K562 (cell line): ENCODE results near the gene PIP5K1B. TPM values are rescaled to one million over a fixed set of nuclear protein-coding genes. Genes with fewer than 3 reads are reported as not detected.

Experiments used
- ATAC-seq: fragments of 200-7000 bp; cut with Tn5 transposase; 3 replicates; pipeline ENCODE4 v1.9.1; 2020; ENCODE audit warnings: moderate library complexity
- BruUV-seq: library from RNA; stranded (reverse); fragments of 400-500 nt; replicated peaks from 2 replicates; lab custom pipeline; 2021; lab: Mats Ljungman, UMichigan
- CTCF ChIA-PET: fragments of 300-600 bp; formaldehyde crosslinking; extraction: SDS; loops from one replicate; lab custom pipeline; 2021; ENCODE audit warnings: low intra/inter-chr PET ratio; lab: Yijun Ruan, JAX
- POLR2A ChIA-PET: fragments of 300-600, 350-650 bp; sonication (Branson Sonifier 250); formaldehyde crosslinking; extraction: SDS; loops from one replicate; lab custom pipeline; 2021; ENCODE audit warnings: antibody characterized with exemption, inconsistent platforms; lab: Yijun Ruan, JAX
- DNase-seq, 4 experiments: peaks; one replicate each; pipeline versions ENCODE4 v3.0.0 to v3.0.0-alpha.2; 2011 to 2018; ENCODE audit warnings: low spot score in 3 of 4, mixed read lengths in 3 of 4; ENCODE audit errors: extremely low read depth in 1 of 4
- FAIRE-seq: peaks from 2 replicates; lab custom pipeline; 2011; peaks lifted over from hg19 to GRCh38; lab: Jason Lieb, UNC
- H2AFZ ChIP-seq: 2 replicates; pipeline ENCODE4 v1.6.0; 2011; ENCODE audit warnings: low read depth, low read length, control low read depth, inconsistent platforms
- H3K27ac ChIP-seq: fragments of 200-600 bp; 3 replicates; pipeline ENCODE4 v1.8.0; 2011; ENCODE audit warnings: low read depth, mild to moderate bottlenecking, control low read depth, inconsistent platforms, low read length, moderate library complexity, mixed read lengths; ENCODE audit errors: extremely low read depth
- H3K27me3 ChIP-seq, 2 experiments: fragments of 300-600 bp in 1 of 2; 2 replicates in 1 of 2; 3 replicates in 1 of 2; pipeline versions ENCODE4 v1.6.0 to v1.8.0; 2011; ENCODE audit warnings: inconsistent platforms in 2 of 2, low read length in 2 of 2, mild to moderate bottlenecking in 1 of 2, mixed read lengths in 1 of 2, moderate library complexity in 1 of 2; ENCODE audit not compliant: control insufficient read depth in 2 of 2, insufficient read depth in 2 of 2
- H3K36me3 ChIP-seq: fragments of 300-600 bp; 3 replicates; pipeline ENCODE4 v1.8.0; 2011; ENCODE audit warnings: mild to moderate bottlenecking, low read length, inconsistent platforms; ENCODE audit not compliant: control insufficient read depth, insufficient read depth
- H3K4me1 ChIP-seq, 2 experiments: fragments of 200-600 bp in 1 of 2; replicated peaks in 1 of 2; 2 replicates in 1 of 2; 3 replicates in 1 of 2; pipeline versions ENCODE4 v1.5.1 to v1.8.0; 2011; ENCODE audit warnings: inconsistent platforms in 2 of 2, low read length in 2 of 2, mild to moderate bottlenecking in 1 of 2, mixed read lengths in 1 of 2, moderate library complexity in 1 of 2; ENCODE audit not compliant: control insufficient read depth in 2 of 2, insufficient read depth in 2 of 2
- H3K4me2 ChIP-seq: 2 replicates; pipeline ENCODE4 v1.6.1; 2011; ENCODE audit warnings: low read length, control low read depth, inconsistent platforms, mixed read lengths; ENCODE audit not compliant: insufficient read depth
- H3K4me3 ChIP-seq: fragments of 200-600 bp; sonication (generic), shearing (Covaris generic); 2 replicates; pipeline ENCODE4 v1.5.1; 2016; ENCODE audit warnings: control low read depth, inconsistent platforms
- H3K79me2 ChIP-seq: fragments of 200-600 bp; 3 replicates; pipeline ENCODE4 v1.8.0; 2011; ENCODE audit warnings: low read length, inconsistent platforms; ENCODE audit not compliant: control insufficient read depth, insufficient read depth
- H3K9ac ChIP-seq, 2 experiments: 2 replicates each; pipeline versions ENCODE4 v1.6.0 to v1.6.1; 2011; ENCODE audit warnings: low read depth in 2 of 2, low read length in 2 of 2, control low read depth in 1 of 2, inconsistent platforms in 1 of 2, mild to moderate bottlenecking in 1 of 2, mixed read lengths in 1 of 2; ENCODE audit not compliant: insufficient read depth in 1 of 2
- H3K9me1 ChIP-seq: one replicate; pipeline ENCODE4 v1.6.0; 2011; ENCODE audit warnings: inconsistent platforms, mild to moderate bottlenecking, low read length, moderate library complexity; ENCODE audit not compliant: control insufficient read depth, insufficient read depth
- H3K9me3 ChIP-seq: replicated peaks from 2 replicates; pipeline ENCODE4 v1.5.1; 2011; ENCODE audit warnings: low read depth, low read length, inconsistent platforms; ENCODE audit not compliant: control insufficient read depth, insufficient read depth
- H4K20me1 ChIP-seq: replicated peaks from 2 replicates; pipeline ENCODE4 v1.6.1; 2011; ENCODE audit warnings: low read length, inconsistent platforms, mixed read lengths; ENCODE audit not compliant: control insufficient read depth, insufficient read depth
- ARID1B ChIP-seq: fragments of 450-650 bp; IDR thresholded peaks from 2 replicates; pipeline ENCODE4 v1.6.1; 2016; ENCODE audit warnings: antibody characterized with exemption, mild to moderate bottlenecking, inconsistent platforms
- CBFA2T2 ChIP-seq: fragments of 450-650 bp; conservative IDR thresholded peaks from 2 replicates; pipeline ENCODE4 v1.6.1; 2017; ENCODE audit warnings: mild to moderate bottlenecking
- CBFA2T3 ChIP-seq: fragments of 450-650 bp; IDR thresholded peaks from 2 replicates; pipeline ENCODE4 v1.6.1; 2017
- DPF2 ChIP-seq: fragments of 450-650 bp; IDR thresholded peaks from 2 replicates; pipeline ENCODE4 v1.6.1; 2016
- FOXA3 ChIP-seq, 2 experiments: fragments of 450-650 bp in 1 of 2; sonication (generic) in 1 of 2; formaldehyde crosslinking; IDR thresholded peaks in 1 of 2; conservative IDR thresholded peaks in 1 of 2; 2 replicates each; pipeline versions ENCODE4 v1.4.0 to v1.8.0; 2020 to 2022; ENCODE audit warnings: mild to moderate bottlenecking in 2 of 2, missing genetic modification reagents in 1 of 2
- FOXM1 ChIP-seq, 2 experiments: fragments of 450-650 bp in 1 of 2; sonication (generic) in 1 of 2; formaldehyde crosslinking in 1 of 2; IDR thresholded peaks; 2 replicates each; pipeline versions ENCODE4 v1.6.1 to v1.9.0; 2017 to 2022; ENCODE audit warnings: low read depth in 2 of 2, mild to moderate bottlenecking in 2 of 2, missing genetic modification reagents in 1 of 2, moderate library complexity in 1 of 2
- JUND ChIP-seq, 2 experiments: IDR thresholded peaks; 2 replicates in 1 of 2; 3 replicates in 1 of 2; pipeline ENCODE4 v1.6.1; 2011; ENCODE audit warnings: borderline replicate concordance in 2 of 2, low read depth in 2 of 2, low read length in 2 of 2, improper control_type of control experiment in 1 of 2, missing biosample characterization in 1 of 2, missing genetic modification characterization in 1 of 2, missing genetic modification reagents in 1 of 2
- KAT7 ChIP-seq: sonication (generic); formaldehyde crosslinking; IDR thresholded peaks from 2 replicates; pipeline ENCODE4 v1.8.0; 2022; ENCODE audit warnings: missing genetic modification reagents, mild to moderate bottlenecking, borderline replicate concordance
- MTA3 ChIP-seq: fragments of 450-650 bp; formaldehyde crosslinking; IDR thresholded peaks from 2 replicates; pipeline ENCODE4 v1.6.1; 2017; ENCODE audit warnings: mild to moderate bottlenecking, borderline replicate concordance
- NCOR1 ChIP-seq: fragments of 450-650 bp; IDR thresholded peaks from 2 replicates; pipeline ENCODE4 v1.6.1; 2016; ENCODE audit warnings: mild to moderate bottlenecking, moderate library complexity
- RHOXF2B ChIP-seq: fragments of 250-450 bp; sonication (Bioruptor Pico); conservative IDR thresholded peaks from 2 replicates; pipeline ENCODE4 v1.5.1; 2021
- SIX5 ChIP-seq, 2 experiments: IDR thresholded peaks; 2 replicates each; pipeline ENCODE4 v1.6.1; 2011; ENCODE audit warnings: low read length in 2 of 2, borderline replicate concordance in 1 of 2, low read depth in 1 of 2, mild to moderate bottlenecking in 1 of 2, moderate library complexity in 1 of 2; ENCODE audit not compliant: insufficient read depth in 1 of 2
- SMARCA4 ChIP-seq: fragments of 450-650 bp; IDR thresholded peaks from 2 replicates; pipeline ENCODE4 v1.6.1; 2016
- SOX6 ChIP-seq: fragments of 450-650 bp; IDR thresholded peaks from 2 replicates; pipeline ENCODE4 v1.6.1; 2014; ENCODE audit warnings: mild to moderate bottlenecking
- TAL1 ChIP-seq: fragments of 450-650 bp; IDR thresholded peaks from 2 replicates; pipeline ENCODE4 v1.6.1; 2016; ENCODE audit warnings: mild to moderate bottlenecking
- ZNF507 ChIP-seq: conservative IDR thresholded peaks from 2 replicates; pipeline ENCODE4 v1.6.1; 2017; ENCODE audit warnings: missing genetic modification characterization, missing compliant biosample characterization
- WGBS: fragments of 100-300 bp; shearing (Covaris generic); methylation state at CpG from one replicate; pipeline ENCODE4 v1.1.6; 2016; ENCODE audit warnings: low coverage, mixed read lengths; ENCODE audit not compliant: insufficient coverage; ENCODE audit errors: missing lambda C conversion rate; 5-methylcytosine and 5-hydroxymethylcytosine counted together
- in situ Hi-C: fragments of 300-500 bp; cut with MboI; formaldehyde crosslinking; loops from 4 replicates; pipeline ENCODE4 v1.15.0; 2018; ENCODE audit warnings: inconsistent platforms, mixed read lengths
- intact Hi-C: fragments of 100-400 bp; cut with micrococcal nuclease; formaldehyde crosslinking; loops from 2 replicates; pipeline ENCODE4 v1.14.2; 2022
- polyA plus RNA-seq, 8 experiments: library from polyadenylated mRNA; depleted of rRNA in 4 of 8; stranded (reverse) in 5 of 8; unstranded in 3 of 8; fragments of >200 nt; fragmentation: Nextera tagmentation in 2 of 8; fragmentation: Illumina TruSeq in 1 of 8; extraction: Ambion mirVana in 2 of 8; extraction: Trizol in 1 of 8; gene quantifications; 2 replicates each; pipeline versions ENCODE4 v1.2.1 to v1.2.3, GENCODE V29; 2011 to 2014; ENCODE audit warnings: inconsistent platforms in 1 of 8, missing spikeins in 1 of 8
- total RNA-seq, 7 experiments: library from RNA; depleted of rRNA in 6 of 7; stranded (reverse); fragments of >200 nt in 6 of 7; fragmentation: Illumina TruSeq in 2 of 7; extraction: Trizol in 2 of 7; gene quantifications; 2 replicates each; pipeline versions ENCODE4 v1.2.1 to v1.2.3, GENCODE V29; 2011 to 2021; ENCODE audit warnings: low replicate concordance in 1 of 7
- TF ChIP-seq, protein P1 (sequence below): sonication (generic); formaldehyde crosslinking; IDR thresholded peaks from 2 replicates; pipeline ENCODE4 v1.8.0; 2022; ENCODE audit warnings: missing genetic modification reagents, mild to moderate bottlenecking, borderline replicate concordance
- TF ChIP-seq, protein P2 (sequence below), 2 experiments: fragments of 250-450 bp in 1 of 2; fragments of 450-650 bp in 1 of 2; sonication (Bioruptor Pico) in 1 of 2; IDR thresholded peaks; 2 replicates each; pipeline versions ENCODE4 v1.6.1 to v1.8.0; 2016 to 2021; ENCODE audit warnings: mild to moderate bottlenecking in 2 of 2, moderate library complexity in 2 of 2, missing compliant biosample characterization in 1 of 2, missing genetic modification characterization in 1 of 2
- TF ChIP-seq, protein P3 (sequence below): fragments of 250-450 bp; sonication (Bioruptor Pico); IDR thresholded peaks from 2 replicates; pipeline ENCODE4 v1.8.0; 2022; ENCODE audit warnings: moderate library complexity, mild to moderate bottlenecking, inconsistent platforms

PIP5K1B gene
- total and polyA plus RNA-seq, 9 of the 15 experiments (the other 6 are each of a cell fraction or from before 2014, with no cell fraction given): 3.1 to 12.9 (median 7.4) TPM

DNA sequence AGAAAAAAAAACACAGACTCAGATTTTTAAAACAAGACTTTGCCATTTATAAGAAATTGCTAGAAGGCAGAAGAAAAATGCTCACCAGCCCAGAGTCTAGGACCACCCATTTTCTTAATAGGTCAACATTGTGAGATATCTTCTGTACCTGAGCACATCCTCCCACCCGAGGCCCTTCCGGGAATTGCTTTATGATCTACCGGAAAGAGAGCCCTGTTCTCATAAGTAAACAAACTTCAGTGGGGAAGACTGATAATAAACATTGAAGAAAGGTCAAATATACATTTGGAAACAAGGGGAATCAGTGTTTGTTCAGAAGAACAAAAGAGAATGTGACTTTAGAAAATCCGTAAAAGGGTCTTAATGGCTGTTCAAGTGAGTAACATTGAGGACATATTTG lies 264.5 kb downstream of the PIP5K1B start:
- DNase-seq (peak in 3 of 4 experiments; percentile 19 to 67 (median 62)), FAIRE-seq (peak; percentile 59), ATAC-seq (peak; percentile 82)
- Histone ChIP-seq H3K9me1 (no peaks in the 10 kb centered on the region), H3K4me1 (peaks cover 4 to 21% of the 10 kb centered on the region in 2 experiments), H3K27me3 (no peaks in the 10 kb centered on the region), H3K9ac (peak overlapping the region in 1 of 2 experiments; percentile 19; a peak in 1 of 4 replicates), H3K9me3 (no peaks in the 10 kb centered on the region; the same call in 1 of the 2 replicates), H3K36me3 (no peaks in the 10 kb centered on the region), H3K4me2 (0 out of 2 replicates have a peak overlapping the region, but pooled peaks have one; percentile 42), H3K79me2 (no peaks in the 10 kb centered on the region; the same call in 2 of the 3 replicates), H3K4me3 (no peak overlapping the region), H4K20me1 (no peaks in the 10 kb centered on the region), H3K27ac (peak overlapping the region; percentile 69), H2AFZ (0 out of 2 replicates have a peak overlapping the region, but pooled peaks have one; percentile 38)
- POLR2A ChIA-PET: interaction anchor here (0.6 kb wide), 1 partner anchor 71 kb away, joined by 3 read pairs; no protein-coding TSS in a partner anchor
- BruUV-seq: no TSS peak
- CTCF ChIA-PET: no interaction called here
- 0% methylated on average over 4 of the region's 4 CpGs for WGBS
- in situ Hi-C loops (no loop called here), intact Hi-C loops (no loop called here)
- TF ChIP-seq JUND (IDR thresholded peaks at IDR 0.05; ENCODE audit: borderline replicate concordance, low read depth, low read length): no peak
- peak; percentile 25; the same call in 1 of the 3 replicates for TF ChIP-seq JUND (tag; IDR thresholded peaks at IDR 0.05; ENCODE audit: borderline replicate concordance, low read depth, low read length)
- TF ChIP-seq, protein P1, sequence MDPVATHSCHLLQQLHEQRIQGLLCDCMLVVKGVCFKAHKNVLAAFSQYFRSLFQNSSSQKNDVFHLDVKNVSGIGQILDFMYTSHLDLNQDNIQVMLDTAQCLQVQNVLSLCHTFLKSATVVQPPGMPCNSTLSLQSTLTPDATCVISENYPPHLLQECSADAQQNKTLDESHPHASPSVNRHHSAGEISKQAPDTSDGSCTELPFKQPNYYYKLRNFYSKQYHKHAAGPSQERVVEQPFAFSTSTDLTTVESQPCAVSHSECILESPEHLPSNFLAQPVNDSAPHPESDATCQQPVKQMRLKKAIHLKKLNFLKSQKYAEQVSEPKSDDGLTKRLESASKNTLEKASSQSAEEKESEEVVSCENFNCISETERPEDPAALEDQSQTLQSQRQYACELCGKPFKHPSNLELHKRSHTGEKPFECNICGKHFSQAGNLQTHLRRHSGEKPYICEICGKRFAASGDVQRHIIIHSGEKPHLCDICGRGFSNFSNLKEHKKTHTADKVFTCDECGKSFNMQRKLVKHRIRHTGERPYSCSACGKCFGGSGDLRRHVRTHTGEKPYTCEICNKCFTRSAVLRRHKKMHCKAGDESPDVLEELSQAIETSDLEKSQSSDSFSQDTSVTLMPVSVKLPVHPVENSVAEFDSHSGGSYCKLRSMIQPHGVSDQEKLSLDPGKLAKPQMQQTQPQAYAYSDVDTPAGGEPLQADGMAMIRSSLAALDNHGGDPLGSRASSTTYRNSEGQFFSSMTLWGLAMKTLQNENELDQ: no peak
- 0 out of 2 replicates have a peak, but pooled peaks have one; percentile 13 for TF ChIP-seq CBFA2T2
- TF ChIP-seq TAL1: peak; percentile 21; the same call in 1 of the 2 replicates
- TF ChIP-seq, protein P2, sequence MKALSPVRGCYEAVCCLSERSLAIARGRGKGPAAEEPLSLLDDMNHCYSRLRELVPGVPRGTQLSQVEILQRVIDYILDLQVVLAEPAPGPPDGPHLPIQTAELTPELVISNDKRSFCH (CRISPR knock-in tag; IDR thresholded peaks at IDR 0.05): no peak
- TF ChIP-seq, protein P2 (tag; IDR thresholded peaks at IDR 0.05): peak; percentile 78; the same call in 1 of the 2 replicates
- TF ChIP-seq SIX5 (IDR thresholded peaks at IDR 0.05; ENCODE audit: borderline replicate concordance in 1 of 2, insufficient read depth in 1 of 2, low read depth in 1 of 2, low read length in 2 of 2): no peak
- peak; percentile 34; the same call in 1 of the 2 replicates for TF ChIP-seq NCOR1
- TF ChIP-seq SMARCA4: peak; percentile 38
- TF ChIP-seq SOX6: peak; percentile 55; the same call in 1 of the 2 replicates
- TF ChIP-seq FOXA3 (CRISPR knock-in tag; conservative IDR thresholded peaks at IDR 0.05 in 1 of 2, IDR thresholded peaks at IDR 0.05 in 1 of 2): peak in 1 of 2 experiments; percentile 41; a peak in 2 of 4 replicates
- TF ChIP-seq FOXM1 (IDR thresholded peaks at IDR 0.05; ENCODE audit: low read depth): no peak
- TF ChIP-seq FOXM1 (CRISPR knock-in tag; IDR thresholded peaks at IDR 0.05; ENCODE audit: low read depth): no peak
- no peak for TF ChIP-seq RHOXF2B (CRISPR knock-in tag)
- TF ChIP-seq ZNF507 (tag): no peak
- TF ChIP-seq DPF2: 0 out of 2 replicates have a peak, but pooled peaks have one; percentile 50
- no peak for TF ChIP-seq KAT7
- TF ChIP-seq MTA3: no peak
- peak; percentile 60 for TF ChIP-seq ARID1B
- TF ChIP-seq, protein P3, sequence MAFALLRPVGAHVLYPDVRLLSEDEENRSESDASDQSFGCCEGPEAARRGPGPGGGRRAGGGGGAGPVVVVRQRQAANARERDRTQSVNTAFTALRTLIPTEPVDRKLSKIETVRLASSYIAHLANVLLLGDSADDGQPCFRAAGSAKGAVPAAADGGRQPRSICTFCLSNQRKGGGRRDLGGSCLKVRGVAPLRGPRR: no peak
- TF ChIP-seq CBFA2T3: peak; percentile 60; the same call in 1 of the 2 replicates
